GM23248 (cell line): ENCODE results near the gene MCF2L.

Experiments
- EZH2 ChIP-seq: fragments of 200-600 bp; sonication (generic); IDR thresholded peaks from 2 replicates; pipeline ENCODE4 v1.6.1; 2018; ENCODE audit warnings: antibody characterized with exemption, mild to moderate bottlenecking; ENCODE audit not compliant: insufficient read depth, poor library complexity, severe bottlenecking
- EZH2phosphoT487 ChIP-seq: fragments of 200-600 bp; sonication (generic); IDR thresholded peaks from 2 replicates; pipeline ENCODE4 v1.6.1; 2018; ENCODE audit warnings: antibody characterized with exemption, moderate library complexity, mild to moderate bottlenecking, low read depth; ENCODE audit not compliant: insufficient read depth

GRCh38 chr13:113124211-113124970 lies 155.4 kb downstream of the MCF2L start:
- TF ChIP-seq EZH2phosphoT487 (no peak), EZH2 (no peak)
